ENCODE measurements around the gene CCDC186.

CCDC186 gene

DNA sequence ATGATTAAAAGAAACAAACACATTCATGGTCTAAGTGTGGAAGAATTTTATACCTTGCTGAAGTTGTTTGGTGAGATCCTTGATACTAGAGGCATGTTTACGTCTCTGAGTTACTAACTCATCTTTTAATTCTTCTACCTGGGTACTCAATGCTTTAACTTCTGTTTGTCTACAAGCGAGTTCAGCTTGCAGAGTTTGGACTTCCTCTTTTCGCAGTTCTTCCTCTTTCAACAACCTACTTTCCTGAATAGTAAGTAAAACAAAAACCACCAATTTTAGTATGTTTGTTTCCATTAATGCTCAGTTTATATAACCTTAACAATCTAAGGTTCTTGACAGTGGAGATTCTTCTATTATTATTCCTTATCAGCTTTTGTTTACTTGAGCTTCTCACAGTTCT, 42.9 kb downstream of the CCDC186 start:
- H4K20me1 ChIP-seq (ENCODE audit: control insufficient read depth, insufficient read depth, low read depth, low read length) = 0 out of 2 replicates have a peak, but pooled peaks cover 3% of the 10 kb centered on the region

DNA sequence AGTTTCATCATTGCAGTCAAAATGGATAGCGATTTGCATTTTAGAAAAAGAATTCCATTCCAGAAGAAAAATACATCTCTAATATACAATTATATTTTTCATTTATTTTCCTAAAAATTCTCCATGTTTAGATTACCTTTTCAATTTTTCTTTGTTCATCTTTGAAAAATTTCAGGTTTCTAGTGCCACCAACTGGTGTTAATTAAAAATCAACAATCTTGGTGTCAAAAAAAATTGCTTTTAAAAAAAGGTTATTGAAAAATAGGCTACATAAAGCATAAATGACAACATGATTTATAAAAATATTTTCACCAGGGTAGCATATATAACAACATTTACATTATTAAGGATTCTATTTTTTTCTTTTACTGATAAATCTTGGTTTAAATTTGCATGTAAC, 53.0 kb downstream of the CCDC186 start:
- no peaks in the 10 kb centered on the region for H3K9me3 ChIP-seq (ENCODE audit: control insufficient read depth, insufficient read depth, low read length)
- H3F3A ChIP-seq (ENCODE audit: control insufficient read depth, insufficient read depth) = no peaks in the 10 kb centered on the region
- no peaks in the 10 kb centered on the region for H3K36me3 ChIP-seq (ENCODE audit: control insufficient read depth, low read length)
- H3K27ac ChIP-seq (ENCODE audit: low read depth, low read length) = no peak overlapping the region
- TF ChIP-seq, protein P1, sequence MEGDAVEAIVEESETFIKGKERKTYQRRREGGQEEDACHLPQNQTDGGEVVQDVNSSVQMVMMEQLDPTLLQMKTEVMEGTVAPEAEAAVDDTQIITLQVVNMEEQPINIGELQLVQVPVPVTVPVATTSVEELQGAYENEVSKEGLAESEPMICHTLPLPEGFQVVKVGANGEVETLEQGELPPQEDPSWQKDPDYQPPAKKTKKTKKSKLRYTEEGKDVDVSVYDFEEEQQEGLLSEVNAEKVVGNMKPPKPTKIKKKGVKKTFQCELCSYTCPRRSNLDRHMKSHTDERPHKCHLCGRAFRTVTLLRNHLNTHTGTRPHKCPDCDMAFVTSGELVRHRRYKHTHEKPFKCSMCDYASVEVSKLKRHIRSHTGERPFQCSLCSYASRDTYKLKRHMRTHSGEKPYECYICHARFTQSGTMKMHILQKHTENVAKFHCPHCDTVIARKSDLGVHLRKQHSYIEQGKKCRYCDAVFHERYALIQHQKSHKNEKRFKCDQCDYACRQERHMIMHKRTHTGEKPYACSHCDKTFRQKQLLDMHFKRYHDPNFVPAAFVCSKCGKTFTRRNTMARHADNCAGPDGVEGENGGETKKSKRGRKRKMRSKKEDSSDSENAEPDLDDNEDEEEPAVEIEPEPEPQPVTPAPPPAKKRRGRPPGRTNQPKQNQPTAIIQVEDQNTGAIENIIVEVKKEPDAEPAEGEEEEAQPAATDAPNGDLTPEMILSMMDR (IDR thresholded peaks at IDR 0.05; ENCODE audit: low read depth, low read length, poor library complexity, severe bottlenecking) = peak; percentile 11
- TF ChIP-seq EZH2phosphoT487 (IDR thresholded peaks at IDR 0.05; ENCODE audit: borderline replicate concordance, low read length) = no peak
- H3K27me3 ChIP-seq (ENCODE audit: control insufficient read depth, low read length) = peaks cover 3% of the 10 kb centered on the region; the same call in 1 of the 2 replicates
- H4K20me1 ChIP-seq (ENCODE audit: control insufficient read depth, insufficient read depth, low read depth, low read length) = no peaks in the 10 kb centered on the region
- no peaks in the 10 kb centered on the region for H3K9me2 ChIP-seq (replicated peaks; ENCODE audit: control insufficient read depth, low read length)
- no peak overlapping the region for H3K4me2 ChIP-seq (ENCODE audit: low read length)
- H3K4me3 ChIP-seq (ENCODE audit: low read length) = no peak overlapping the region
- no peaks in the 10 kb centered on the region for H3K79me2 ChIP-seq (ENCODE audit: control insufficient read depth, low read length)
- H3K4me1 ChIP-seq (ENCODE audit: control insufficient read depth, low read length) = no peaks in the 10 kb centered on the region

More for the DNA sequence above, 42.9 kb downstream of the CCDC186 start:
- Histone ChIP-seq H3F3A (ENCODE audit: control insufficient read depth, insufficient read depth) (0 out of 2 replicates have a peak, but pooled peaks cover 2% of the 10 kb centered on the region), H3K27ac (ENCODE audit: low read depth, low read length) (no peak overlapping the region), H3K4me3 (ENCODE audit: low read length) (no peak overlapping the region), H3K4me2 (ENCODE audit: low read length) (peak overlapping the region; percentile 29; the same call in 1 of the 2 replicates), H3K9me2 (replicated peaks; ENCODE audit: control insufficient read depth, low read length) (no peaks in the 10 kb centered on the region), H3K79me2 (ENCODE audit: control insufficient read depth, low read length) (no peaks in the 10 kb centered on the region), H3K27me3 (ENCODE audit: control insufficient read depth, low read length) (no peaks in the 10 kb centered on the region), H3K36me3 (ENCODE audit: control insufficient read depth, low read length) (no peaks in the 10 kb centered on the region), H3K4me1 (ENCODE audit: control insufficient read depth, low read length) (peaks cover 8% of the 10 kb centered on the region), H3K9me3 (ENCODE audit: control insufficient read depth, insufficient read depth, low read length) (no peaks in the 10 kb centered on the region)
- no peak for TF ChIP-seq EZH2phosphoT487 (IDR thresholded peaks at IDR 0.05; ENCODE audit: borderline replicate concordance, low read length)
- TF ChIP-seq, protein P1 (IDR thresholded peaks at IDR 0.05; ENCODE audit: low read depth, low read length, poor library complexity, severe bottlenecking) = no peak

DNA sequence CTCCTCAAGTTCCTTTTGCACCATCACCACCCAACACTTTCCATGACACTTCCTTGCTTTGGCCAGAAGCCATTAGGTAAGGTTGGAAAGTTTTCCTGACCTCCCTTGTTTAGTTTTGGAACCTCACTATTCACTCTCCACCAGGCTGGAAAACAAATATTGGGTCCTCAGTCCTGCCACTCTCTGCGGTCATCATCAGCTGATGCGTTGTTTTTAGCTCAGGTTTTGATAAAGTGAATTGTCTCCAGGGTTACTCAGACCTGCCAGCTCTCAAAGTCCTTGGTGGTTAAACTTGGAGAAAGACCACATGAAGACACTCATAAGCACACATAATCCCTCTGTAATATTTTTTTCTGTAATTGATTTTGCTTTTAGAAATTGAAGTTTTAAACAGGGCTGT, 55.5 kb downstream of the CCDC186 start:
- no peak overlapping the region for H3K4me2 ChIP-seq (ENCODE audit: low read length)
- H4K20me1 ChIP-seq (ENCODE audit: control insufficient read depth, insufficient read depth, low read depth, low read length) = no peaks in the 10 kb centered on the region
- H3K27me3 ChIP-seq (ENCODE audit: control insufficient read depth, low read length) = peaks cover 10% of the 10 kb centered on the region
- TF ChIP-seq, protein P1 (IDR thresholded peaks at IDR 0.05; ENCODE audit: low read depth, low read length, poor library complexity, severe bottlenecking) = no peak
- TF ChIP-seq EZH2phosphoT487 (IDR thresholded peaks at IDR 0.05; ENCODE audit: borderline replicate concordance, low read length) = no peak
- no peaks in the 10 kb centered on the region for H3K9me2 ChIP-seq (replicated peaks; ENCODE audit: control insufficient read depth, low read length)
- no peaks in the 10 kb centered on the region for H3K4me1 ChIP-seq (ENCODE audit: control insufficient read depth, low read length)
- no peak overlapping the region for H3K4me3 ChIP-seq (ENCODE audit: low read length)
- no peaks in the 10 kb centered on the region for H3F3A ChIP-seq (ENCODE audit: control insufficient read depth, insufficient read depth)
- no peaks in the 10 kb centered on the region for H3K9me3 ChIP-seq (ENCODE audit: control insufficient read depth, insufficient read depth, low read length)
- no peaks in the 10 kb centered on the region for H3K79me2 ChIP-seq (ENCODE audit: control insufficient read depth, low read length)
- no peak overlapping the region for H3K27ac ChIP-seq (ENCODE audit: low read depth, low read length)
- H3K36me3 ChIP-seq (ENCODE audit: control insufficient read depth, low read length) = no peaks in the 10 kb centered on the region
